Measurements from ENCODE around the gene OSR1.
"Not testable (repeated sequence)": the region's sequence is repeated elsewhere in the genome, so short reads cannot be mapped to it uniquely, and the experiment has no call there.

OSR1 gene

DNA sequence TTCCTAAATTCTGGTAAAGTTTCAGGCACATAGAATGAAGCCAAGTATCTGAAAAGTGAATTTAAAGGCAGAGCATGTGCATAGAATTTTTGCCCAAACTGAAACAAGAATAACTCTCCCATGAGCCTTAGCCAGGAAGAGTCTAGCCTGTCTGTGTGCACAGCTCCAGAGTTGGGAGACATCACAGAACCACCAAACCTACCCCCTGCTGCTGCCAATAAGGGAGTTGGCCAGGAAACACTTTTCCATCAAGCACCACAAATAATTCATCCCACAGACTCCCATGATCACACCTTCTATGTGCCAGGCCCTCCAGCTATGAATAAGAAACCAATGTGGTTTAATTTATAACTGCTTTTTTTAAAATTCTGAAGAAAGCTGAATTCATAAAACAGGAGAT, 27.0 kb downstream of the OSR1 start:
- DNase-seq (ENCODE audit: low read depth), result no peak

DNA sequence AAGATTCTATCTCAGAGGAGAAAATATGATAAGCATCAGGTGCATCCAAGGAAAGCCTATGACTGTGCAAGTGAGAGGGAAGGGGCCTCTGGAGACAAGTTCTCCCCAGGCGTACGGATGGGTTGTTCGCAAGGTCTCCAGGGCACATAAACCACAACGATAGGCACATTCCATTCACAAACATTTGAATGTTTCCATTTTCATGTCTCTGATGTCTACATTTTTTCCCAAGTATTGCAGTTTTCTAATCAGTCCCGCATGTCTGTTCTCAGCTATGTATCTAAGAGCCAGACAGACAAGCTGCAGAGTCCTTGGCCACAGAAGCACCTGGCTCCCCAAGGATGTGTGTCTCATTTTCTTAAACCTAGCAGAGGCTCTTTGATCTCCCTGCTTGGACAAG, 28.0 kb downstream of the OSR1 start:
- no peak for DNase-seq (ENCODE audit: low read depth)

DNA sequence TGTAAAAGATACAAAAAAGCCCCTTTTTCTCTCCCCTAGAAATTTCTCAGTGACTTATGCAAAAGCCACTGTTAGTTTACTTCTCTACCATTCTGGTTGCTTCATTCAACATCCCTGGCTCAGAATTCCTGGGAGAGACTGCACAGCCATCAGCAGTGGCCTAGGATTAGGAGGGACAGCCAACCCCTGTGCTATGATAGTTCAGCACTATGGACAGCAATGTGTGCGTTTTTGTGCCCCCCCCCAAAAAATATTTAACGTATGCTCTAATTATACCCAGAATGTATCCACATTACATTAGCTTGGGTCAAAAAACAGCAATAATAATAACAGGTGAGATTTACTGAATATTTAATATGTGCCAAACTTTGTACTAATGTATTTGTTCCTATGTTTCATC, 29.0 kb downstream of the OSR1 start:
- no peak for DNase-seq (ENCODE audit: low read depth)

DNA sequence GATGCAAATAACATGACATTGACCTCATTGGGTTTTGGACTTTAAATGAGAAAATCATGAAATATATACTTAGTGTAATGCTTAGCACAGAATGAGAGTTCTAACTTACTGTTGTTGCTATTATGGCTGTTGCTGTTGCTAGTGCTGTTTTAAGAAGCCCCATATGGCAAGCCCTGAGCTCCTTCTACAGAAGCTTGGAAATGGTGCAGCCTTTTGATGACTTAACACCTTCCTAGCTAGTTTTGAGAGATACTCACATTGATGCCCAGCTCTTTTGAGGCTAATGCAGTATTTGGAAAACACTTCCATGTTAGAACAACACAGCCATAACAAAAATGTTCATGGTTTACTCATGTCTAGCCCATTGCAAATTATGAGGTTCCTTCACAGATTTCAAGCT, 30.9 kb downstream of the OSR1 start:
- DNase-seq (ENCODE audit: low read depth), result no peak

DNA sequence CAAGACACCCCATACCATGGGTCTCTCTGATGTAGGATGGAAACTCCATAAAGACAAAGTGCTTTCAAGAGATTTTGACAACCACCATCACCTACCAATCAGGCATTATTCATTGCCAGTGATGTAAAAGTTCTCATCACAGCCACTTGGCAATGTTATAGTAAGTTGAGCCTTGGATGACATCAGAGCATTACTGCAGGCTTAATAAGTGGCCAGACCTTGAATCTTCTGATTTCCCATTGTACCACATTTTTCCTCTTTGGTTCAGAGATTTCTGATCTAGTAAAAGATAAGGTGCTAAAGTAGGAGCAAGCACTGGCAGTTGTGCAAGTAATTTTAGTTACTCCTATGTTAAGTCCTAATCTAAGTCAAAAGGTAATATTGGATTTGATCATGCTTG, 36.5 kb downstream of the OSR1 start:
- DNase-seq (ENCODE audit: low read depth), result no peak

DNA sequence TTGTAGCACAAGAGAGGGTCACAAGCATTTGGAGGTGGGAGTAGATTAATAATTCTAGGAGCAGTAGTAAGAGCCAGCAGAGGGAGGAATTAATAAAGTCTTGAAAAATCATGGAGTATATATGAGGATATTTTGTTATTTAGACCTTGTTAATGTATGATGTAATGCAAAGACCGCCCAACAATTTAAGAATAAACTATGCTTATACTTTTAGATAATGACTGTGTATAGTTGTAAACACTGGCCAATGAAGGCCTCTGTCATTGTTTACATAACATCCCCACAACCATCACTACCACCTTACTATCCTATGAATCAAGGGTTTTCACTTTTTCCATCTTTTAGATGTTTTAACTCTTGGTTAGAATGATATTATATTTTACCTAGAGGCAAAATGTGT, 37.6 kb downstream of the OSR1 start:
- no peak for DNase-seq (ENCODE audit: low read depth)

DNA sequence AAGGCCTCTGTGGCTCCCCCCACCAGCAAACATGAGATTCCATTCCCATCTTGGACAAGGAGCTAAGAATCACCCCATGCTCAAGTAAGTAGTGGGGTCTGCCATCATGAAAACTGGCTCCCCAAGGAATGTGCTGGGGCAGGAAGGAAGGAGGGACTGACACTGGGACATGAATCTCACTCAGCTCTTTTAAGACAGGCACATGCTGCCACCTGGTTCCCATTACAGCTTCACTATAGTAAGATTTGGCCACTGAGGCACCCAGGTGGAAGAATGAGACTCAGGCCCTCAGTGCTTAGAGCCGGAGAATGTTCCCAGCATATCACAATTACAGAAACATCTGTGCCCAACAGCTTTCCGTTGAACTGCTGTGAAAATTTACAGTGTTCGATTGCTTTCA, 38.7 kb downstream of the OSR1 start:
- no peak for DNase-seq (ENCODE audit: low read depth)

DNA sequence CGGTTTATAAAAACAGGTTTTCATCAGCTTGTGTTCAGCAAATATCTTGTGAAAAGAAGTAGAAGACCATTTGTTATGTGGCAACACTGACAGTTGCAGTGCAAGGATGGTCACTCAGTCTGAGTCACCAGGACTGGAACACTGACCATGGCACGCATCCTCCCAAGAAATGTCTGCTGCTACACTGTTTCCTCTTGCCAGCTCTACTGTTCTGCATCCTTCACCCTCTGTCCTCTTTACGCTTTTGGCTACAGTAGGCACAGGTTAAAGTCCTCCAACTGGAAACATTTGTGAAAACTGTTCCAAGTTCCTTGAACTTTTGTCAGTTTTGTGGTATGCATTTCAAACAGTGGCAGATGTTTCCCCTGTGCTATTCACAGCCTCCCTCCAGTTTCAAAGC, 39.4 kb downstream of the OSR1 start:
- no peak for DNase-seq (ENCODE audit: low read depth)

DNA sequence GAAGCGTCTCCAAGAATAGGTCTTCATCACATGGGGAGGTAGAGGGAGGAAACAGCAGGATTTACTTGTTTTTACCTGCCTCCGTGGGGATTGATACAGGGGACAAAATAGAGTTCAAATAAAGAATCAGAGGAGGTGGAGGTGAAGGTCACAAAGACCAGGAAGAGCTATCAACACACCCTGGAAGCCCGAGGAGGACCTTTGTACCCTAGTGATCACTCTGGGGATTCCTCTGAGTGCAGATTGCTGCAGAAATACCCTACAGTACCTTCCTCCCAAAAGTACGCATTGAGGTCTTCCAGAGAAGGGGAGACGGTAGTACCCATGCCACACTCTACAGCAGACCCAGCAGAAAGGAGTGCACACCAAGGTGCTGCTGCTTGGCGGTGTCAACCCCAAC, 44.9 kb downstream of the OSR1 start:
- no peak for DNase-seq (ENCODE audit: low read depth)

DNA sequence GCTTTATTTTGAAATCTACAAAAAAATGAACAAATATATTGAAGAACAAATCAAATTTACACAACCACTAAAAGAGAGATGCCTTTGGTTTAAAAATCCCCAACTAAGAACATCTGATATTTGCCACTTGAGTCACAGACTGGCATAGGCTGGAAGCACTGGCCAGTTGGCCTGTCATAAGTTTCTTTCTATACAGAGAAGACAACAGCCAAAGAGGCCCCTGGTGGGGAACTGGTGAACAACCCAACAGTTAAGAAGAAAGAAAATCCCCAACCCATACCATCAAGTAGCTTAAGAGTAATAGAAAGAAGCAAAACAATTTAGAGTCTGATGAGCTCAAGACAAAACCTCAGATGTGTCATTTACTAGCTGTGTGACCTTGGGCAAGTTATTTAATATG, 45.5 kb downstream of the OSR1 start:
- no peak for DNase-seq (ENCODE audit: low read depth)

DNA sequence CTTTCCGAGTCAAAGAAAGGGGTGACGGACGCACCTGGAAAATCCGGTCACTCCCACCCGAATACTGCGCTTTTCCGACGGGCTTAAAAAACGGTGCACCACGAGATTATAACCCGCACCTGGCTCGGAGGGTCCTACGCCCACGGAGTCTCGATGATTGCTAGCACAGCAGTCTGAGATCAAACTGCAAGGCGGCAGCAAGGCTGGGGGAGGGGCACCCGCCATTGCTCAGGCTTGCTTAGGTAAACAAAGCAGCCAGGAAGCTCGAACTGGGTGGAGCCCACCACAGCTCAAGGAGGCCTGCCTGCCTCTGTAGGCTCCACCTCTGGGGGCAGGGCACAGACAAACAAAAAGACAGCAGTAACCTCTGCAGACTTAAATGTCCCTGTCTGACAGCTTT, 52.4 kb downstream of the OSR1 start:
- not testable (repeated sequence) for DNase-seq (ENCODE audit: low read depth)

DNA sequence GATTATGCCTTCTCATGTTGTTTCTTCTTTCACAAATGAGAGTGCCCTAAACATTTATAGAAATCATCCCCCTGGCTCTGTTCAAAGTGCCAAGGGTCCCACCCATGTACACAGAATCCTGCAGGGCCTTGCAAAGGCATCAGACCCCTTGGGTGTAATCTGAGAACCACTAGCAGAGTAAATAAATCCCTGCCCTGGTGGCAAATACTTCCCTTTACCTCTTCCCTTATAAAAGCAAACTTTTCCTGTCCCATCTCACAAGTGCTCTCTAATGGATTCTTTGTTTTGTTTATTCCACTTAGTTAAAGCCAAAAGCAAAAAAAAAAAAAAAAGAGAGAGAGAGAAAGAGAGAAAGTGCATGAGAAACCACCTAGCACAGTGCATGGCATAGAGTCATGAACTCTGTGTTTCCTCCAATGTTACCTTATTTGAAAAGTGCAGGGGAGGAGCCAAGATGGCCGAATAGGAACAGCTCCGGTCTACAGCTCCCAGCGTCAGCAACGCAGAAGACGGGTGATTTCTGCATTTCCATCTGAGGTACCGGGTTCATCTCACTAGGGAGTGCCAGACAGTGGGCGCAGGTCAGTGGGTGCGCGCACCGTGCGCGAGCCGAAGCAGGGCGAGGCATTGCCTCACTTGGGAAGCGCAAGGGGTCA, 52.9 kb downstream of the OSR1 start:
- not testable (repeated sequence) for DNase-seq (ENCODE audit: low read depth)

DNA sequence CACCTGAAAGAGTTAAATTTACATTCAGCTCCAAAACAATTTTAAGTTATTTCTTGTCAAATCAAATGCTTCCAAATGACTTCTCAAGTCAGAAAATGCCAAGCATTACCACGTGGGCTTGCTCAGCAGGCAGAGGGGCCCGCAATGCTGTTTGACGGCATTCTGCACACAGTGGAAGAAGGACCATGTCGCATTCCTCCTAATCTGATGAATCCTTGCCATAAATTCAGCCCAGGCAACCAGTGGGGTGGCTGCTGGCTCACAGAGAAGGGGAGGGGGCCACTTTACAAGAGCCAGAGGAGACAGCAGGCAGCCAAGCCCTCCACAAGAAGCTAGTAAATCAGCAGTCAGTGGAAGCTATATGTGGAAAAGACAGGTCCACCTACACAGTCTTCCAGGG, 56.7 kb downstream of the OSR1 start:
- no peak for DNase-seq (ENCODE audit: low read depth)
